HUES64 (cell line): ENCODE results near the gene EFHC1.

ENCODE experiments used
- H3K27ac ChIP-seq: 2 replicates; pipeline ENCODE4 v1.7.0; 2013; ENCODE audit warnings: low read depth, low read length, inconsistent platforms
- H3K27me3 ChIP-seq: 2 replicates; pipeline ENCODE4 v1.6.1; 2013; ENCODE audit warnings: mild to moderate bottlenecking, low read length; ENCODE audit not compliant: insufficient read depth
- H3K36me3 ChIP-seq: 2 replicates; pipeline ENCODE4 v1.6.1; 2013; ENCODE audit warnings: mild to moderate bottlenecking, low read length; ENCODE audit not compliant: insufficient read depth
- H3K4me1 ChIP-seq: 2 replicates; pipeline ENCODE4 v1.6.1; 2013; ENCODE audit warnings: mild to moderate bottlenecking, low read length, moderate library complexity; ENCODE audit not compliant: insufficient read depth
- H3K4me3 ChIP-seq: 2 replicates; pipeline ENCODE4 v1.5.1; 2013; ENCODE audit warnings: mild to moderate bottlenecking, low read length, moderate library complexity
- H3K9ac ChIP-seq: 2 replicates; pipeline ENCODE4 v1.6.1; 2013; ENCODE audit warnings: mild to moderate bottlenecking, low read depth, low read length
- H3K9me3 ChIP-seq: 2 replicates; pipeline ENCODE4 v1.6.1; 2013; ENCODE audit warnings: low read depth, low read length; ENCODE audit not compliant: insufficient read depth
- WGBS: fragments of 150-250, 120-280 bp; methylation state at CpG from one replicate; pipeline ENCODE4 v1.1.7; 2013; ENCODE audit warnings: missing lambda C conversion rate; 5-methylcytosine and 5-hydroxymethylcytosine counted together

The EFHC1 gene

DNA sequence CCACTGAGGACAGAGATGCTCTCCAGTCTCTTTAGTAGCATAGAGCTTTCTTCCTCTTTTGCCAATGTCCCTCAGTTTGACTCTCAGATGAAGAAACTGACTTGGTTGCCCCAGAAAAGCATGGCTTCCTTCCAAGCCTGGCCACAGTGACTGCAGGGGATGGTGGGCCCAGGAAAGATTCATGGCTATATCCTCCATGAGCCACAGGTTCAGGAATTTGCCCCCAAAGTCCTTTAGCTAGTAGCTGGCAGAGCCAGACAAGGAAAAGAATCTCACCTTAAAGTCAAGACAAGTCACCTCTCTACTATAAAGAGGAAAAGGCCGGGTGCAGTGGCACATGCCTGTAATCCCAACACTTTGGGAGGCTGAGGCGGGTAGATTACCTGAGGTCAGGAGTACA, 113.3 kb downstream of the EFHC1 start:
- Histone ChIP-seq H3K36me3 (peaks cover 13% of the 10 kb centered on the region), H3K27ac (no peak overlapping the region)

DNA sequence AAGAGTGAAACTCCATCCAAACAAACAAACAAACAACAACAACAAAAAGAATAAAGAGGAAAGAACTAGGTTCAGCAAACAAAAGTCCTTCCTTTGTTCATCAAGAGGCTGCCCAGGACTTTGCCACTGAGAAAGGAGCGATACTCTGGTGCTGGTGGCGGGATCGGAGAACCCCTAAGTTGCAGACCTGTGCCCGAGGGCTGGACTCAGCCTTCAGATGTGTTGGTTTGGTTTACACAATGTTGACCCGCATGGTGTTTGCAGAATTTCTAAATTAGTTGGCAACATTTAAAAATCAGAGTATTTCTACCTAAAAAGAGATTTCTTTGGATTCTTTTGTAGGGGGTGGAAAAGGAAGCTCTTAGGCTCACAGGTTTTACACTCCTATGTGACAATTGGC, 114.2 kb downstream of the EFHC1 start:
- H3K27ac ChIP-seq = no peak overlapping the region
- H3K9ac ChIP-seq = no peak overlapping the region
- no peak overlapping the region for H3K4me3 ChIP-seq
- peaks cover 13% of the 10 kb centered on the region for H3K36me3 ChIP-seq
- H3K4me1 ChIP-seq = peaks cover 17% of the 10 kb centered on the region
- WGBS = 96% methylated on average over 5 of the region's 5 CpGs
- no peaks in the 10 kb centered on the region for H3K27me3 ChIP-seq
- H3K9me3 ChIP-seq = no peaks in the 10 kb centered on the region

More for the DNA sequence above, 113.3 kb downstream of the EFHC1 start:
- Histone ChIP-seq H3K9ac (no peak overlapping the region), H3K27me3 (no peaks in the 10 kb centered on the region), H3K9me3 (no peaks in the 10 kb centered on the region), H3K4me1 (peaks cover 11% of the 10 kb centered on the region), H3K4me3 (no peak overlapping the region)
- WGBS = 100% methylated on average over 2 of the region's 2 CpGs

- Histone ChIP-seq H3K36me3 (peaks cover 11% of the 10 kb centered on the region), H3K27ac (no peak overlapping the region), H3K9ac (no peak overlapping the region), H3K4me3 (no peak overlapping the region), H3K4me1 (peaks cover 24% of the 10 kb centered on the region), H3K9me3 (no peaks in the 10 kb centered on the region), H3K27me3 (no peaks in the 10 kb centered on the region)
- 89% methylated on average over 3 of the region's 3 CpGs for WGBS
Measured at GRCh38 chr6:52534966-52535390, 114.8 kb downstream of the EFHC1 start.

DNA sequence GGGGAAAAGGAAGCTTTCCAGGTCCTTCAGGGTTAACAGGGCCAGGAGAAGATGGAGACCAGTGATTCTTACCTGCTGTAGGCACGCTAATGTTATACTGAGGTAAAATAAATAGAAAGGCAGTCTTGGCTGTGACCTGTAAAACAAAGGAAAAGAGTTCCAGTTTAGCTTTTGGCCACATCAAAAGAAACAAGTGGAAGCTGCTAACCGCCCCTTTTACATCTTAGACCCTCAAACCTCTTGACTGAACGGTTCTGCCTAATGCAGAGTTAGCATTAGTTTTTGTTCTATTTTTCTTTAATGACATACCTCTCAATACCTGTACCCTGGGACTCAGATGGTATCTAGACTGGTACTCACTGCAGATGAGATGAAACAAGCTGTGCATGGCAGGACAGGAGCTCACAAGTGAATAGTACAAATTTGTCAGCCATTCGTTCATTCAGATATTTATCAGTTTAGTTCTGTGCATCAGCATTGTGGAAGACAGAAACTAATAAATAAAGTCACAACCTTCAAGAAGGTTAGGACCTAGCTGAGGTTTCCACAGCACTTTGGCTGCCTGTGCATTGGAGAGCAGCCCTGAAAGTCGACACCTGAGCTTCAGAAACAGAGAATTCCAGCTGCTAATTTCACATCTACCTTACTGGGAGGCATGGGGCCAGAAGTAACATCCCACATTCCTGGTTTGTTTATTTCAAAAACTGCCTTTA, 115.7 kb downstream of the EFHC1 start:
- peaks cover 11% of the 10 kb centered on the region for H3K36me3 ChIP-seq
- H3K27ac ChIP-seq = no peak overlapping the region
- peaks cover 31% of the 10 kb centered on the region for H3K4me1 ChIP-seq
- no peak overlapping the region for H3K4me3 ChIP-seq
- H3K9ac ChIP-seq = no peak overlapping the region
- no peaks in the 10 kb centered on the region for H3K27me3 ChIP-seq
- WGBS = 90% methylated on average over 5 of the region's 5 CpGs
- no peaks in the 10 kb centered on the region for H3K9me3 ChIP-seq

DNA sequence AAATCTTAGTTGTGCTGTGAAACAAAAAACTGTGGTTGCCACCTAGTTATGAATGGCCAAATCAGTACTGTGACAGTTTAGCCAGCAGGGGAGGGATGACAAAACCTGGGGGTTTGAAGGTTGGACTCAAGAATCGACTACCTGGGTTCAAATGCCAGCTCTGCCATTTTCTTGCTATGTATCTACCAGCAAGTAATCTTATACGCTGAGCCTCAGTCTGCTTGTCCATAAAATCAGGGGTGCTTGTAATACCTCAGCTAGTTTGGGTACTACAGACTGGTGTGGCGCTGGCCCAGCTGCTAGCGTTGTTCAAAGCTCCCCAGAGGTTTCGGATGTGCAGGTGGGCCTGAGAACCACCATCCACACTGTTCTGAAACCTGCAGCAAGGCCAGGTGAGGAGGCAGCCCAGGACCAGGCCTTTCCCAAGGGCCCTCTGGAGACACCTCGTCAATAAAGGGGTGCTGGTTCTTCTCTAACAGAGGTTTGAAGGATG, 116.3 kb downstream of the EFHC1 start:
- H3K27me3 ChIP-seq = no peaks in the 10 kb centered on the region
- H3K27ac ChIP-seq = no peak overlapping the region
- H3K9ac ChIP-seq = no peak overlapping the region
- H3K36me3 ChIP-seq = peaks cover 11% of the 10 kb centered on the region
- H3K9me3 ChIP-seq = no peaks in the 10 kb centered on the region
- H3K4me1 ChIP-seq = peaks cover 31% of the 10 kb centered on the region
- WGBS = 93% methylated on average over 6 of the region's 6 CpGs
- H3K4me3 ChIP-seq = no peak overlapping the region

DNA sequence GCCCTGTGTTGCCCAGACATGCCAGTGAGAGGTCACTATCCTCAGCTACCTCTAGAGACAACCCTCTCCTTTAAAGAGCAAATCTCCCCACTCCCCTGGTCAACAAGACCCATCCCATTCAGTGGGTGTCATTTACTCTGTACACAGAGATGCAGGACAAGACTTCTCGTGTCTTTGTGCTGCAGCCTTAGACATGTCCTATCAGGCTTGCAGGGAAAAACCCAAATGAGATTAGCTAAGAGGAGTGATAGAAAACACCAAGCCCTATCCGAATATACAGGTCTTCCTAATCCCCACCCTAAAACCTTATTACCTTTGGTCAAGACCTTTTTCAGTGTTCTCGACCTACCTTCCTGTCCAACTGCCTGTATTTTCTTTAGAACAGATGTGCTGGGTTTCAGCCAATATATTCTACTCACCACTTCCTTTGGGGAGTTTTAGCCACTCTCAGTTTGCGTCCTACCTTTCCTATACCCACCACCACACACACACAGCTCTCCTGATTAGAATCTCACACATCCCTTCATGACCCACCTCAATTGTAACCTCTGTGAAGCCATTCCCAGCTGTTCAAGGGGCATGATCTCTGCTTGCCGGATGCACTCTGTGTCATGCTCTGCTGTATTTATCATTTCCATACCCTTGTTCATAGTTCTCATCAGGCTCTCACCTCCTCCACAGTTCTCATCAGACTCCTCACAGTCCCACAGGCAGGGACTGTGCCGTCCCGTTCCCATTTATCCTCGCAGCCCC, 117.0 kb downstream of the EFHC1 start:
- H3K4me1 ChIP-seq = peaks cover 31% of the 10 kb centered on the region
- 93% methylated on average over 8 of the region's 8 CpGs for WGBS
- H3K27ac ChIP-seq = no peak overlapping the region
- no peaks in the 10 kb centered on the region for H3K27me3 ChIP-seq
- no peak overlapping the region for H3K9ac ChIP-seq
- H3K4me3 ChIP-seq = no peak overlapping the region
- H3K9me3 ChIP-seq = no peaks in the 10 kb centered on the region
- peaks cover 11% of the 10 kb centered on the region for H3K36me3 ChIP-seq

DNA sequence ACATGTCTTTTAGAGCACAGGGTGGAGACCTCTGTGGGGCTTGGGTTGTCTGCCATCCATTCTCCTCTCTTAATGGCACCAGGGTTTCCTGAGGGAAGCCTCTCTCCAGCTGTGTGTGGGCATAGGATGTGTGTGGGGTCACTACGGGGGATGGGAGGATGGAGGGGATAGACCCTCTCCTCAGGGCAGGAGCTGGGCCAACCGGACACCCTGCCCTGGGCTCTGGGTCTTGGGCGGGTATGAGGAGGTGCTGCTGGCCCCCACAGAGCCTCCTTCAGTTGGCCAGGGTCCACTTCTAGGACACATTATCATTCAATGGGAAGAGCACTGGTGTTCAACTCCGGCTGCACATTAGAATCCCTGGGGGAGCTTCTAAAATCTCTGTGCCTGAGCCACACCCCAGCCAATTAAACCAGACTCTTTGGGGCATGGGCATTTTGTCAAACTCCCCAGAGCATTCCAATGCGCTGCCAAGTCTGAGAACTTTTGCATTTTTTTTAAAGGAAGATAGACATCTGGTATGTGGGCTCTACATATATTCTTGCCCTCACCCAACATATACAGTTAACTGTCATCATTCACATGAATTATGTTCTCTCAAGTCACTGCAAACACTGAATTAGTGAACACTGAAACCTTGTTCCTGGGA, 118.2 kb downstream of the EFHC1 start:
- Histone ChIP-seq H3K4me3 (no peak overlapping the region), H3K27ac (no peak overlapping the region), H3K27me3 (no peaks in the 10 kb centered on the region), H3K9ac (no peak overlapping the region), H3K9me3 (no peaks in the 10 kb centered on the region), H3K36me3 (peaks cover 11% of the 10 kb centered on the region), H3K4me1 (peaks cover 42% of the 10 kb centered on the region)
- 96% methylated on average over 5 of the region's 5 CpGs for WGBS

- Histone ChIP-seq H3K9ac (no peak overlapping the region), H3K4me3 (no peak overlapping the region), H3K27ac (no peak overlapping the region), H3K9me3 (no peaks in the 10 kb centered on the region), H3K36me3 (peaks cover 11% of the 10 kb centered on the region), H3K4me1 (peaks cover 47% of the 10 kb centered on the region), H3K27me3 (no peaks in the 10 kb centered on the region)
- WGBS = 91% methylated on average over 5 of the region's 5 CpGs
Measured at GRCh38 chr6:52538901-52539354, 118.8 kb downstream of the EFHC1 start.

GRCh38 chr6:52539607-52540006, 119.5 kb downstream of the EFHC1 start:
- Histone ChIP-seq H3K9me3 (no peaks in the 10 kb centered on the region), H3K36me3 (peaks cover 6% of the 10 kb centered on the region), H3K27me3 (no peaks in the 10 kb centered on the region), H3K4me3 (no peak overlapping the region), H3K9ac (no peak overlapping the region), H3K4me1 (peaks cover 53% of the 10 kb centered on the region), H3K27ac (no peak overlapping the region)
- 94% methylated on average over 6 of the region's 6 CpGs for WGBS

DNA sequence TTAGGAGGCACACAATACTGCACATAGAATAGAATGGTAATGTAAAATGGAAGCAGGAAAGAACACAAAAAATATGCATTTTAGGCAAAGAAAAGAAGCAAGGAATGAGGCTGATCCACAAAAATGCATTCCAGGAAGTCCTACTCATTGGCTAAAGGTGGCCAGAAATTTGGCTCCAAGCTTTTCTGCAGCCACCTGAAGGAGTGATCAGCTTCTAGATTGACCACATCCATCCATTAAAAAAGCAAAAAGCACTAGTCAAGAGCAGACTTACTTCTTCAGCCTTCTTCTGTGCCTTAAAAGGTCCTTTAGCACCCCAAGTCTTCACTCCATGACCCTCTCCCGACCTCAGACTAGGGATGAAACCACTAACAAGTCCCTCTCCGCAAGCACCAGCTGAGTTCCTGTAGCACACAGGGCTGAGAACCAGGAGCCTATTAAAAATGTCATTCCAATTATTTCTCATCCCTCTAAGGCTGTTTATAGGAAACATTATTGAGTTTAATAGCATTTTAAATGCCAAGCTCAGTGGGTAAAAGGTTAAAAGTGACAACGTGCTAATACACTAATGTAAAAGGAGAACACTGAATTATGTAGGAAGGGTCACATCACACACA, 120.3 kb downstream of the EFHC1 start:
- Histone ChIP-seq H3K27me3 (no peaks in the 10 kb centered on the region), H3K9me3 (no peaks in the 10 kb centered on the region), H3K27ac (no peak overlapping the region), H3K4me1 (peaks cover 53% of the 10 kb centered on the region), H3K36me3 (no peaks in the 10 kb centered on the region), H3K9ac (no peak overlapping the region), H3K4me3 (no peak overlapping the region)
- 94% methylated on average over 2 of the region's 3 CpGs for WGBS

DNA sequence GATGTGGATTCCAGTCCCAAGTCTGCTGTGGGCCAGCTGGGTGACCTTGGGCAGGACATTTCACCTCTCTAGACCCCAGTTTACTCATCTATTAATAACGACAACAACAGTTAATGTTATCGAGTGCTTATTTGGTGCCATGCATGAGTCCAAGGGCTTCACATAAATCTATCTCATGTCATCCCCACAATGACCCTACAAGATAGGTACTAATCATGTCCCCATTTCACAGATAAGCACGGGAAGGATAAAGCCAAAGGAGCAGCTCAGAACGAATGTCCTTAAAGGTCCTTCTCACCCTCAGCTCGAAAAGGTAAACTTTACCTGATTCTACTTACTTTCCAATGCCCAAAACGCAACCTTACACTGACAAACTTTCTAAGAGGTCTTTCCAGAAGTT, 121.0 kb downstream of the EFHC1 start:
- no peak overlapping the region for H3K27ac ChIP-seq
- H3K4me3 ChIP-seq = no peak overlapping the region
- H3K4me1 ChIP-seq = peaks cover 52% of the 10 kb centered on the region
- H3K9ac ChIP-seq = no peak overlapping the region
- H3K27me3 ChIP-seq = no peaks in the 10 kb centered on the region
- no peaks in the 10 kb centered on the region for H3K9me3 ChIP-seq
- WGBS = 96% methylated on average over 6 of the region's 6 CpGs
- no peaks in the 10 kb centered on the region for H3K36me3 ChIP-seq
